GM23248 (cell line): ENCODE measurements around the gene RHO. TPM values are rescaled to one million over a fixed set of nuclear protein-coding genes. Genes with fewer than 3 reads are reported as not detected.

Source experiments
- DNase-seq: peaks from one replicate; pipeline ENCODE4 v3.0.0-alpha.2; 2015
- H2AFZ ChIP-seq: fragments of 200-600 bp; sonication (generic); 2 replicates; pipeline ENCODE4 v1.6.1; 2016; ENCODE audit warnings: antibody characterized with exemption
- H3F3A ChIP-seq: fragments of 200-600 bp; sonication (generic); 2 replicates; pipeline ENCODE4 v1.6.1; 2016; ENCODE audit warnings: mild to moderate bottlenecking, antibody characterized with exemption, mixed run types; ENCODE audit not compliant: insufficient read depth
- H3K27ac ChIP-seq: fragments of 200-600 bp; sonication (generic); 2 replicates; pipeline ENCODE4 v1.5.1; 2016; ENCODE audit warnings: mild to moderate bottlenecking
- H3K27me3 ChIP-seq: fragments of 200-600 bp; sonication (generic); replicated peaks from 2 replicates; pipeline ENCODE4 v1.6.1; 2016; ENCODE audit warnings: mild to moderate bottlenecking; ENCODE audit not compliant: insufficient read depth
- H3K36me3 ChIP-seq: fragments of 200-600 bp; sonication (generic); 2 replicates; pipeline ENCODE4 v1.6.1; 2016; ENCODE audit warnings: low read depth, mild to moderate bottlenecking
- H3K4me1 ChIP-seq: fragments of 200-600 bp; sonication (generic); 2 replicates; pipeline ENCODE4 v1.6.1; 2016; ENCODE audit warnings: mild to moderate bottlenecking; ENCODE audit not compliant: insufficient read depth
- H3K4me2 ChIP-seq: fragments of 200-600 bp; sonication (generic); one replicate; pipeline ENCODE4 v1.6.1; 2016; ENCODE audit warnings: mild to moderate bottlenecking; ENCODE audit not compliant: unreplicated experiment
- H3K4me3 ChIP-seq: fragments of 200-600 bp; sonication (generic); 2 replicates; pipeline ENCODE4 v1.5.1; 2016; ENCODE audit warnings: mild to moderate bottlenecking
- H3K79me2 ChIP-seq: fragments of 200-600 bp; sonication (generic); 2 replicates; pipeline ENCODE4 v1.6.1; 2016; ENCODE audit warnings: mild to moderate bottlenecking; ENCODE audit not compliant: insufficient read depth
- H3K9ac ChIP-seq: fragments of 200-600 bp; sonication (generic); 2 replicates; pipeline ENCODE4 v1.6.1; 2016; ENCODE audit warnings: mild to moderate bottlenecking
- H3K9me2 ChIP-seq: fragments of 200-600 bp; sonication (generic); 2 replicates; pipeline ENCODE4 v1.6.1; 2016; ENCODE audit warnings: mixed run types, mild to moderate bottlenecking, moderate library complexity; ENCODE audit not compliant: insufficient read depth
- H3K9me3 ChIP-seq: fragments of 200-600 bp; sonication (generic); one replicate; pipeline ENCODE4 v1.6.1; 2017; ENCODE audit warnings: low read depth
- H4K20me1 ChIP-seq: fragments of 200-600 bp; sonication (generic); 2 replicates; pipeline ENCODE4 v1.6.0; 2016; ENCODE audit not compliant: insufficient read depth
- EZH2 ChIP-seq: fragments of 200-600 bp; sonication (generic); IDR thresholded peaks from 2 replicates; pipeline ENCODE4 v1.6.1; 2018; ENCODE audit warnings: antibody characterized with exemption, mild to moderate bottlenecking; ENCODE audit not compliant: insufficient read depth, poor library complexity, severe bottlenecking
- EZH2phosphoT487 ChIP-seq: fragments of 200-600 bp; sonication (generic); IDR thresholded peaks from 2 replicates; pipeline ENCODE4 v1.6.1; 2018; ENCODE audit warnings: antibody characterized with exemption, moderate library complexity, mild to moderate bottlenecking, low read depth; ENCODE audit not compliant: insufficient read depth
- WGBS, 2 experiments: methylation state at CpG; one replicate each; pipeline ENCODE4 v1.1.6; 2015 to 2017; ENCODE audit warnings: low lambda C conversion rate in 2 of 2, low coverage in 1 of 2; ENCODE audit errors: missing lambda C conversion rate in 2 of 2; 5-methylcytosine and 5-hydroxymethylcytosine counted together
- in situ Hi-C: fragments of 300-500 bp; cut with MboI; formaldehyde crosslinking; loops from 2 replicates; pipeline ENCODE4 v1.15.0; 2020
- polyA plus RNA-seq: library from polyadenylated mRNA; unstranded; fragments of >200 nt; fragmentation: Nextera tagmentation; extraction: Ambion mirVana; gene quantifications from 2 replicates; pipeline ENCODE4 v1.2.1, GENCODE V29; 2016
- total RNA-seq: library from RNA; depleted of rRNA; stranded (reverse); fragments of >200 nt; shearing (Covaris generic); gene quantifications from 2 replicates; pipeline ENCODE4 v1.2.3, GENCODE V29; 2014

The RHO gene
- total and polyA plus RNA-seq, 2 experiments from 2014 or later: not detected

DNA sequence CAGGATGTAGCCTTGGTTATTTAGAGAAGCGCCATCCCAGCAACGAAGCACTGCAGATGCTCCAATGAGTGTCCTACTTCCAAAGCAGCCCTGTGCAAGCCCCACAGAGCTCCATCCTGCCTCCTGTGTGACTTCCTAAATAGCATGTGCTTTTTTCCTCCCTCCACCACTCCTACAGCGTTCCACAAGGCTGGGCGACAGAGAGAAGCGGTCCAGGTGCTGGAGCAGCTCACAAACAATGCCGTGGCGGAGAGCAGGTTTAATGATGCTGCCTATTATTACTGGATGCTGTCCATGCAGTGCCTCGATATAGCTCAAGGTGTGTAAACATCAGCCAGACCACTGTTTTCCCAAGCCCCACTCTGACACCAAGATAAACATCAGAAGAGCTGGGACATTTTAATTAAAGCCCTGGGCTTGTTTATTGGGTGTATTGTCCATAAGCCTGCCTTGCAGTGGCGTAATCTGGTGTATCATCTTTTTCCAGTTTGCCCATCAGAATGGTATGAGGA lies 22.2 kb upstream of the RHO start:
- Histone ChIP-seq H2AFZ (no peak overlapping the region), H3K27me3 (no peaks in the 10 kb centered on the region), H3K27ac (no peak overlapping the region), H3K4me2 (no peak overlapping the region), H3K9me2 (no peaks in the 10 kb centered on the region), H3K79me2 (no peaks in the 10 kb centered on the region), H3K9ac (no peak overlapping the region), H4K20me1 (no peaks in the 10 kb centered on the region), H3K9me3 (no peaks in the 10 kb centered on the region), H3K36me3 (no peaks in the 10 kb centered on the region), H3K4me1 (no peaks in the 10 kb centered on the region), H3F3A (no peaks in the 10 kb centered on the region), H3K4me3 (no peak overlapping the region)
- 96 to 97% methylated on average over 9 of the region's 9 CpGs for WGBS, 2 experiments
- in situ Hi-C loops: no loop called here
- TF ChIP-seq EZH2phosphoT487 (no peak), EZH2 (no peak)
- DNase-seq: no peak

DNA sequence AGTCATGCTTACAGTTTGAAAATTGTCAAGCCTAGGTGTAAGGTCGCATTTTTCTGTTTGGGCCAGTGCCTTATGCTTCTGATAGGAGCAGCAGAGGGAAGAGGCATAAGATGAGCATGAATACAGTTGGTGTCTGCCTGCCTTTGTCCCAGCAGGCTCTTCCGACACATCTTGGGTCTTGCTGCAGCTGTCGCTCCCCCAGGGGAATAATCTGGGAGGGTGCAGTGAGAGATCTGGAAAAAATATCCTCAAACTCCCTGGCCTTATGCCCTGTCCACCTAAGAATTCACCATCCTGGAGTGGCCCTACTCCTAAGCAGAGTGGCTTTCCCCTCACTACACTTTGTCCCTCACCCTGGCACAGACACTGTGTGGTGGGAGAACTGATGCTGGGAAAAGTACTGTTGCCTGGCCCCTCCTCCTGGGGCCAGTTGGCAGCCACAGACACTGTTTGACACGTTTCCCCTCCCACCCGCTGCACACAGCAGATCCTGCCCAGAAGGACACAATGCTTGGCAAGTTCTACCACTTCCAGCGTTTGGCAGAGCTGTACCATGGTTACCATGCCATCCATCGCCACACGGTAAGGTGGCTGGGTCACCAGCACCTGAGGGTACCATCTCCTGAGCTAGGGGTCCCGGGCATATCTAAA lies 21.1 kb upstream of the RHO start:
- Histone ChIP-seq H4K20me1 (no peaks in the 10 kb centered on the region), H3K36me3 (no peaks in the 10 kb centered on the region), H3K27ac (no peak overlapping the region), H3K9me2 (no peaks in the 10 kb centered on the region), H3F3A (no peaks in the 10 kb centered on the region), H3K4me1 (no peaks in the 10 kb centered on the region), H3K9ac (no peak overlapping the region), H3K9me3 (no peaks in the 10 kb centered on the region), H2AFZ (no peak overlapping the region), H3K79me2 (no peaks in the 10 kb centered on the region), H3K4me2 (no peak overlapping the region), H3K4me3 (no peak overlapping the region), H3K27me3 (no peaks in the 10 kb centered on the region)
- 84% methylated on average over 9 of the region's 9 CpGs for WGBS, 2 experiments
- no peak for TF ChIP-seq EZH2
- no peak for TF ChIP-seq EZH2phosphoT487
- in situ Hi-C loops: no loop called here
- DNase-seq: no peak

DNA sequence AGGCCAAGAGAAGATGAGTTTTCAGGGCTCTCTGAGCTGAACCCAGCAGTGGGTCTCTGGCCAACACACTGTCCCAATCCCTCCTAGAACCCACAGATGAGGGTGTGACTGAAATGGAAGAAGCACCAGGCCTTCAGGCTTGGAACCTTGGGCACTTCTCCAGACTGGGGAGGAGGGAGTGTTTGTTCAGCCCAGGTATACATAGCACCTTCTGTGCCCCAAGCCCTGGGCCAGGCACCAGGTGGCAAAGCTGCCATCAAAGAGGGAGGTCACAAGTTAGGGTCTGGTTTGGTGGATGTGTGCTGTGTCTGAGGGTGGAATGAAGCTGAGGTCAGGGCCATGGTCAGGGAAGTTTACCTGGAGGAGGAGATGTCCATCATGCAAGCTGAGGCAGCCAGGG lies 15.8 kb upstream of the RHO start:
- no peaks in the 10 kb centered on the region for H3K4me1 ChIP-seq
- no peaks in the 10 kb centered on the region for H3K9me3 ChIP-seq
- H3K4me3 ChIP-seq: no peak overlapping the region
- H3K36me3 ChIP-seq: no peaks in the 10 kb centered on the region
- H3K27ac ChIP-seq: no peak overlapping the region
- H3K9ac ChIP-seq: no peak overlapping the region
- no peaks in the 10 kb centered on the region for H3K79me2 ChIP-seq
- no peak overlapping the region for H3K4me2 ChIP-seq
- H3F3A ChIP-seq: no peaks in the 10 kb centered on the region
- no peak overlapping the region for H2AFZ ChIP-seq
- no peaks in the 10 kb centered on the region for H4K20me1 ChIP-seq
- no peak for DNase-seq
- in situ Hi-C loops: no loop called here
- TF ChIP-seq EZH2phosphoT487 (no peak), EZH2 (no peak)
- H3K27me3 ChIP-seq: no peaks in the 10 kb centered on the region
- H3K9me2 ChIP-seq: no peaks in the 10 kb centered on the region

DNA sequence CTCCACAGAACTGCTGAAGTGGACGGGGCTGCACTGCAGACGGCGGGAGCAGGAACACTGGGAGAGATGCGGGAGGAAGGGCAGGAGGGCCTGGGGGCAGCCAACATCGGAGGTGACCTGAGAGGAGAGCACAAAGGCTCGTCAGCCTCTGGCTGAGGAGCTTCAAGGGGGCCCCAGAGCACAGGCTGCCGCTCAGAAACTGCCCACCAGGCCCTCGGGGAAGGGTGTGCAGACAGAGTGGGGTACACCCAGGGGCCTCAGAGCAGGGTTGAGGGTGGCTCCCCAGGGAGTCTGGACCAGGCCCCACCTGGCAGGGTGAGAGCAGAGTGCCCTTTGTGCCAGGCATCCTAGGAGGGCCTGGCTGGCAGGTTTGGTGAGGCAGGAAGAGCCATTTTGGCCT lies 14.7 kb upstream of the RHO start:
- DNase-seq: no peak
- Histone ChIP-seq H3K27ac (no peak overlapping the region), H3K79me2 (no peaks in the 10 kb centered on the region), H3K9me3 (no peaks in the 10 kb centered on the region), H3K9me2 (no peaks in the 10 kb centered on the region), H4K20me1 (no peaks in the 10 kb centered on the region), H3F3A (no peaks in the 10 kb centered on the region), H3K27me3 (no peaks in the 10 kb centered on the region), H2AFZ (no peak overlapping the region), H3K4me3 (no peak overlapping the region), H3K4me1 (no peaks in the 10 kb centered on the region), H3K4me2 (no peak overlapping the region), H3K36me3 (no peaks in the 10 kb centered on the region), H3K9ac (no peak overlapping the region)
- in situ Hi-C loops: no loop called here
- TF ChIP-seq EZH2phosphoT487 (no peak), EZH2 (no peak)
- WGBS, 2 experiments: 89 to 90% methylated on average over 7 to 8 of the region's 8 CpGs

DNA sequence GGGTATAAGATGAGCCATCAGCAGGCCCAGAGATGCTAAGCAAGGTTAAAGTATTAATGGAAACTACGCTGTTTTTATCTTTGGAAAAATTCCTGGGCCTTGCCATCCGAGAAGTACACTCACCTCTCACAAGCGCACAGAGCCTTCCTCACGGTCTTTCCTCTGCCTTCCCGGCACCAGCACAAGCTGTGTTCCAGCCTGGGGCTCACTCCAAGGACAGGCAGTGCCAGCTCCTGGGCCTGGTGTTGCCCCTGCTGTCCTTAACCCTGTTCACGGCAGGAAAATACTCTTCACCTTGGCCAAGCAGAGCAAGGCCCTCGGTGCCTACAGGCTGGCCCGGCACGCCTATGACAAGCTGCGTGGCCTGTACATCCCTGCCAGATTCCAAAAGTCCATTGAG lies 14.3 kb upstream of the RHO start:
- in situ Hi-C loops: no loop called here
- Histone ChIP-seq H3K27me3 (no peaks in the 10 kb centered on the region), H3K27ac (no peak overlapping the region), H3K79me2 (no peaks in the 10 kb centered on the region), H3K9me2 (no peaks in the 10 kb centered on the region), H3K9ac (no peak overlapping the region), H3K4me1 (no peaks in the 10 kb centered on the region), H2AFZ (no peak overlapping the region), H4K20me1 (no peaks in the 10 kb centered on the region), H3K36me3 (no peaks in the 10 kb centered on the region), H3K9me3 (no peaks in the 10 kb centered on the region), H3K4me3 (no peak overlapping the region), H3K4me2 (no peak overlapping the region), H3F3A (no peaks in the 10 kb centered on the region)
- TF ChIP-seq EZH2 (no peak), EZH2phosphoT487 (no peak)
- 85 to 90% methylated on average over 10 of the region's 10 CpGs for WGBS, 2 experiments
- no peak for DNase-seq
